Activated CD8-positive, alpha-beta memory T cell treated with anti-CD3 and anti-CD28 coated beads, Interleukin-2, amount 50 U/mL, for 24 hours (primary cell): ENCODE measurements around the gene OSBPL2.

Experiments used
- DNase-seq: peaks from one replicate; pipeline ENCODE4 v3.0.0-alpha.2; 2020; ENCODE audit errors: extremely low read depth

Gene OSBPL2

GRCh38 chr20:62326959-62327725 lies 88.8 kb downstream of the OSBPL2 start:
- DNase-seq = no peak

GRCh38 chr20:62327726-62328495 lies 89.6 kb downstream of the OSBPL2 start:
- no peak for DNase-seq

GRCh38 chr20:62328684-62329388 lies 90.5 kb downstream of the OSBPL2 start:
- DNase-seq = no peak

- DNase-seq = no peak
These were observed 91.4 kb downstream of the OSBPL2 start for GRCh38 chr20:62329389-62330377.

- no peak for DNase-seq
These were observed 92.4 kb downstream of the OSBPL2 start for GRCh38 chr20:62330576-62331317.

- DNase-seq = no peak
These were observed 93.0 kb downstream of the OSBPL2 start for GRCh38 chr20:62331347-62331746.

- DNase-seq = no peak
These were observed 94.1 kb downstream of the OSBPL2 start for GRCh38 chr20:62332421-62332820.

GRCh38 chr20:62332989-62333819 lies 94.9 kb downstream of the OSBPL2 start:
- DNase-seq = no peak

GRCh38 chr20:62333820-62334595 lies 95.7 kb downstream of the OSBPL2 start:
- DNase-seq = no peak

- DNase-seq = no peak
These were observed 96.6 kb downstream of the OSBPL2 start for GRCh38 chr20:62334881-62335280.

- no peak for DNase-seq
These were observed 97.2 kb downstream of the OSBPL2 start for GRCh38 chr20:62335532-62335931.

- DNase-seq = no peak
These were observed 98.0 kb downstream of the OSBPL2 start for GRCh38 chr20:62336329-62336728.

GRCh38 chr20:62336775-62337557 lies 98.6 kb downstream of the OSBPL2 start:
- DNase-seq = no peak

GRCh38 chr20:62337558-62338293 lies 99.4 kb downstream of the OSBPL2 start:
- no peak for DNase-seq

- no peak for DNase-seq
These were observed 99.9 kb downstream of the OSBPL2 start for GRCh38 chr20:62338294-62338620.

- no peak for DNase-seq
These were observed 101.3 kb downstream of the OSBPL2 start for GRCh38 chr20:62339647-62340062.

- no peak for DNase-seq
These were observed 104.6 kb downstream of the OSBPL2 start for GRCh38 chr20:62342910-62343309.

- DNase-seq = no peak
These were observed 105.8 kb downstream of the OSBPL2 start for GRCh38 chr20:62344092-62344491.
